ENCODE results near the gene C3orf20.

The C3orf20 gene

DNA sequence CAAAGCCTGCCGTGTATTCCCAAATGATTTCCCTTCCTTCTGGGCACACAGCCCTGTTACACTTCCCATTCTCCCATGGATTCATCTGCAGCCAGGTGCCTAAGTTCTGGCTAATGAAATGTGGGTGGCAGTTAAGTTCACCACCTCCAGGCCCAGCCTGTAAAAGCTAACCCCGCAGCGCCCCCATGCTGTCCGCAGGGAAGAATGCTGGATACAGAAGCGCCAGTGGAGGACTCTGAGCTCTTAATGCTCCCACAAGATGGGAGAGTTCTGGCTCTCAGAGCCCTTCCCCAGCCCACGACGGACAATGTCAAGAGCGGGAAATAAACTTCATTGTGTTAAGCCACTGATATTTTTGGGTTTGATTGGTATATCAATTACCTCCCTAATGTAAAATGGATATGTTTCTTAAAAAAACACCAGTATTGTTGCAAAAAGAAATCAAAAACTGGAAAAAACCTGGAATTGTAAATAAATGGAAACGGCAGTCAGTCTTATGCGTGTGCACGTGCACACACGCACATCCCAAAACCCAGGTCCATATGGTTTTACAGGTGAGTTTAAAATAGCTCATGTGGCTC lies 106.1 kb downstream of the C3orf20 start:
- DNase-seq: no peak

DNA sequence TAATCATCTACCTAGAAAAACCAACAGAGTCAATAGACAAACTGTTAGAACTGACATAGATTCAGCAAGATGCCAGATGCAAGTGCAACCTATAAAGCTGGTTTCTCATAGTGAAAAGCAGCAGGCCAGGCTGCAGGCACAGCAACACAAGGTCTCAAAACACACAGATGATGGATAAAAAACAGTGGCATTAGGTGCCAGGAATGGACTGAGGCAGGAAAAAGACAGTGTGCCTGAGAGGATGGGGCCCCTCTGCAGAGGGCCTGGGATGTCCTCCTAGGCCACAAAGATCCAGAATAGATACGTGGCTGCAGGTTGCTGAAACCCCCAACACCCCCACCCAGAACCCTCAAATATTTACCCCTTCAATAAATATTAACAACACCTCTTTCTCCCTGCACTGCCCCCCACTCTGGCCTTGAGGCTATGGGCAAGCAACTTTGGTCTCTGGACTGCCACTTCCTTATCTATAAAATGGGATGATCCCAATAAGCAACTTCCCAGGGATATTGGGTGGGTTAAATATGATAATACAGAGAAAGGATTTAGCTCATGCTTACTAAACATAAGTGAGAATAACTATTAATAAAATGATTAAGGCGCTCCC lies 108.6 kb downstream of the C3orf20 start:
- DNase-seq: no peak

DNA sequence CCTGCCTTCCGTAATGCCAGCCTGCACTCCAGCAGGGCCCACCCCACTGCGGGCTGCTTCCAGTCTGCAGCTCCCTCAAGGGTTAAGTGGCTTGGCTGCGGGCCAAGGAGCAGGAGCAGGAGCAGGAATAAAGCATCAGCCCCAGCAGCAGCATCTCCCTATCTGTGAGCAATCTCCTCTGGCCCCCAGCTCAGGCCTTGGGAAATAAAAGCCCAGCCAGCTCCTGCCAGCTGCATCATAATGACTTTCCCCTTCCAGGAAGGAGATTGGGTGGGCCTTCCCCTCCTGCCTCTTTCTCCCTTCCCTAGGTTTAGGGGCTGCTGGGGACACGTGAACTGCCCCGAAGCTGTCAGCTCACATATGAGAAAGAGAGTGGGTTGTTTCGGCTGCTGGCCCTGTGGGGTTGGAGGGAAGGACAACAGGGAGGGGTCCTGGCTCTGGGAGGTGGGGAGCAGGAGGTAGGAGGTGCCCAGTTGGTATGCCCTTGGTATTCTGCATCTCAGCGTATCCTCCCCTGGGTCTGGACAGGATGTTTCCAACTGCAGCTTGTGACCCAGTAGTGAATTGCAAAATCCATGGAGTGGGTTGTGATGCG lies 109.2 kb downstream of the C3orf20 start:
- no peak for DNase-seq

DNA sequence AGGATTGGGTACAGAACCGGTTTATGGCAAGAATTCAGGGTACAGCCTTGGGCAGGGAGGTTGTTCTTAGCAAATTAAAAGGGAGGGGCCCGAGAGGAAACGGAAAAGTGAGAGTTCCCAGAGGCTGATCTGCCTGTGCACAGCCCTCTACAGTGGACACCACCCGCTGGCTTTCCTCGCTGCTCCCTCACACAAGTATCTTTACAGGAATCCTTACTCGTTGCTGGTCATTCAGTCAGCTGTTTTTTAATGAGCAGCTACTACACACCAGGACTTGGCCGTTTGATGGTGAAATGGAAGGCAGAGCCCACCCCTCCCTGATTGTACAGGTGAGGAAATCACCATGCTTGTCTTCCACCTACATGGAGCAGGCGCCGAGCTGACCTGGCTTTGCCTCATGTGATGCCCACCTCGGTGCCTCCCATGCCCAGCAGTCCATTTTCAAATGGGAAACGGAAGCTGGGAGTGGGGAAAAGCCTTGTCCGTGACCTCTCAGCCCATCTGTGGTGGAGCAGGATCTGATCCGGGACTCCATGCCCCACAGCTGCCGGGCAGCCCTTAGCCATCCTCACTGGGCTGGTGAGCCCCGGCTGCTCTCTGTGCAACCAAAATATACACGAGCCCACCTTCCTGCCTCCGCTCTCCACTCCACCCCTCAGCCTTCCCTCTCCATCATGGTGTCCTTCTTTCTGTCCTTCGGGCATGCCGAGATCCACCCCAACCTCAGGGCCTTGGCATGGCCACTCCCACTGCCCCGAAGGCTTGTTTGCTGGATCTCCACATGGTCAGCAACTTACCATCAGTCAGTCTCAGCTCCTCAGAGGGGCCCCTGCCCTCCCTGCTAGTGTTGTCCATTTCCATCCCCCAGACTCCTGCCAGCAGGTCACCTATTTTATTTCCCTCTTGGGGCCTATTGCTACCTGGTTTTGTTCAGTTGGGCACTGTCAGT lies 110.5 kb downstream of the C3orf20 start:
- DNase-seq: no peak

DNA sequence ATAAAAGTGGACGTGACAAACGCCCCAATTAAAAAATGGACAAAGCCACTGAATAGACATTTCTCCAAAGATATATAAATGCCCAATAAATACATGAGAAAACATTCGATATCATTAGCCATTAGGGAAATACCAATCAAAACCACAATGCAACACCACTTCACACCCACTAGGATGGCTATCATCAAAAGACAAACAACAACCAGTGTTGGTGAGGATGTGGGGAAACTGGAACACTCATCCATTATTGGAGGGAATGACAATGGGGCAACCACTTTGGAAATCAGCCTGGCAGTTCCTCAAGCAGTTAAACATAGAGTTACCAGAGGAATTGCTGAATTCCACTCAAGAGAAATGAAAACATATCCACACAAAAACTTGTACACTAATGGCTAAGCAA lies 111.4 kb downstream of the C3orf20 start:
- DNase-seq: no peak

DNA sequence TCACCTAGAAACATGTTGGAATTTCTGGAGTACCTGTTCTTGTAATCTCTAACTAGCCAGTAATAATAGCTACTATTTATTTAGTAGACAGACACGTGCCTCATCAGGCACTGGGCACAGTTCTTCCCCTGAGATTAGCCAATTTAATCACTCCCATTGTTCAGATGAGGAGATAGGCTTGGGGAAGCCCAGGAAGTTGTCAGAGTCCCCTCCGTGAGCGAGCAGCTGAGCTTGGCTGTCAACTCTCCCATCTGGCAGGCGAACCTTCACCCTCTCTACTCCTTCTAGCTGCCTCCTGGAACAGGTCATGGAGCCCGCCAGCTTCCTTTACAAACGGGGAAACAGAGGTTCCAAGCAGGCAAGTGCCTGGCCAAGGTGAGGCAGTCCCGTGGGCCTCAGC lies 112.7 kb downstream of the C3orf20 start:
- DNase-seq: no peak

DNA sequence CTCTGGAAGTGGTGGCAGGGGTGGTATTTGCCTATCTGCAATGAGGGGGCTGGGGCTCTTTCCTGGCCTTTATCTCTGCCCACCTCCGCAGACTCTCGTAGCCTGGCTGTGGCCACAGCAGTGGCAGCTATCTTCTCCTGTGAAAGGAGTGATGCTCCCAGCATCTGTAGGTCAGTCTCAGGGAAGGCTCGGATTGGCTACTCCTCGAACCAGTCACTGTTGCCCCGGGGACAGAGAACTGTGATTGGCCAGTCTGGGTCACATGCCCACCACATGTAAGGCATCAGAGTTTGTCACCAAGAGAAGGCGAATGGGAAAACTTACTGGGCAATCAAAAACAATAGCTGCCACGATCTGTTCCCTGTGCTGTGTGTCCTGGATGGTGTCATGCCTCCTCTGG lies 113.7 kb downstream of the C3orf20 start:
- no peak for DNase-seq

DNA sequence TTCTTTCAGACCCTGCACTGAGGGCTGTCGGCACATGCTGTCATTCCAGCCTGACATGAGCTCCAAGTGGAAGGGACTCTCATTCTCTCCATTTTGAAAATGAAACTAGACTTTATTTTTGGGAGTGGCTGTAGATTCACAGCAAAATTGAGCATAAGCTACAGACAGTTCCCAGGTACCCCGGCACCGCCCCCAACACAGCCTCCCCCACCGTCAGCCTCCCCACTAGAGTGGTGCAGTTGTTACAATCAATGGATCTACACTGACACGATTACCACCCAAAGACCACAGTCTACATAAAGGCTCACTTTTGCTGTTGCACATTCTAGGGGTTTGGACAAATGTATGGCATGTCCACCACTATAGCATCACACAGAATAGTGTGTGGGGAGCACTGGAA lies 114.3 kb downstream of the C3orf20 start:
- DNase-seq: no peak

DNA sequence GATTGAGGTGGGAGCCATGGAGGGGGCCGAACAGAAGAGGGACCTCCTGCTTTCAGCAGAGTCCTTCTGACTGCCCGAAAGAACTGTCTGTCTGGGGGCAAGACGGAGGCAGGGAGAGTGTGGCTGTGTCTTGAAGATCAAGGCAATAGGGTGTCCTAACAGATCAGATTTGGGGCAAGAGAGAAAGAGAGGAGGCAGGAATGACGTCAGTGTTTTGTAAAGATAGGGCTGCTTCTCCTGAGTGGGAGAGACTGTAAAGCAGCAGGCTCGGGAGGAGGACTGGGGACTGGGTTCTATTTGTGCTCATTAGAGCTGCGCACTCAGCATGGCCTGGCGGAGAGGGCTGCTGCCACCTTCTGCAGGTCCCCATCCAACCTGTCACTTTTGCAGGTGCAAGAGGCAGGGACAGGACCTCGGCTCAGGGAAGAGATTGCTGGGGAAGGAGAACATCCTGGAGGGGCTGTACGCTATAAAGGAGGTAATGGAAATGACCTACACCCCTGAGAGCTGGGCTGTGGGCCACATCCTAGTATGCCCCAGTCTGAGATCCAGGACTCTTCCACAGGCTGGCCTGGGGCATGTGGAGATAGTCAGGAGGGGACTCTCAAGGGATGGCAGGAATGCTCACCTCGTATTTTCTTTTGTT lies 114.8 kb downstream of the C3orf20 start:
- DNase-seq: no peak

DNA sequence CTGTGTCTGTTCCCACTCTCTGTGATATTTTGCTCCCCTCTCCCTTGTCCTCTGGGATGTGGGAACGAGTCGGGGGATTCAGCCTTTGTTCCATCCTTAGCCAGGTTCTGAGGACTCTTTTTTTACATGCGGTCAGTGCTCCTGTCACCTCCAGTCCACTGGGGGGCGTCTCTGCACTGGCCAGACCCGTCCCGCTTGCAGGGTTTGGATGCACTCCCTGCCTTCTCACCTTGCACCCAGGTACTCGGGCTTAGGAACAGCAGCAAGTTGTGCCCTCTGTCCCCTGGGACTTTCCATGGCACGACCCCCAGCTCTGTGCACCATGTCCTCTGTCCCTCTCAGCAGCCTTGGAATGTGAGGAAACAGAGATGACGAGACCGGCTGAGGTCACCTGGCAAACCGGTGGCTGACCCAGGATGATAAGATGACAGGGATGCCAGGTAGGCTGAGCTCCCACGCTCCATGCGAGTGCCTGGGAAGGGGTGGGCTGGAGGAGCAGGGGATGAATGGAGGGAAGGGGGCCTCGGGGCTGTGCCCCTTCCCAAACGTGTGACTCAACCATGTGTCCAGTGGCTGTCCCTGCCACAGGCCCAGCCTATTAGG lies 116.5 kb downstream of the C3orf20 start:
- DNase-seq: peak; percentile 7

DNA sequence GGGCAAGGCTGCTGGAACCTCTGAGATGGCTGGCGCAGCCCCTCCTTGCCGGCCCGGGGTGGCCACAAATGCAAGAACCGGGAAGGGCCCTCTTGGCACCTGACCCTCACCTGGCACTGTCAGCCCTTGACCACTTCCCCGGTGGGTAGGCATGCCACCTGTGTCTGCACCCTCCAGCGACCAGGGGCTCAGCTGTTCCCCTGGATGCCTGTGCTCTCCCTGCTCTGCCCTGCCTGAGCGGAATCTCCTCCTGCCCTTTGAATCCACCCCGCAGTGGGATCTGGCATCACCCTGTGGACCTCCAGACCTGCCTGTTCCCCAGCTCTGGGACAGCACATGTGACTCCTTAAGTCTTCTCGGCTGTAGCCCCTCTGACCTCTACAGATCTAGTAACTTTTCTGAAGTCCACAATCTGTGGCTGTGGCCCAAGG lies 117.8 kb downstream of the C3orf20 start:
- DNase-seq: no peak

DNA sequence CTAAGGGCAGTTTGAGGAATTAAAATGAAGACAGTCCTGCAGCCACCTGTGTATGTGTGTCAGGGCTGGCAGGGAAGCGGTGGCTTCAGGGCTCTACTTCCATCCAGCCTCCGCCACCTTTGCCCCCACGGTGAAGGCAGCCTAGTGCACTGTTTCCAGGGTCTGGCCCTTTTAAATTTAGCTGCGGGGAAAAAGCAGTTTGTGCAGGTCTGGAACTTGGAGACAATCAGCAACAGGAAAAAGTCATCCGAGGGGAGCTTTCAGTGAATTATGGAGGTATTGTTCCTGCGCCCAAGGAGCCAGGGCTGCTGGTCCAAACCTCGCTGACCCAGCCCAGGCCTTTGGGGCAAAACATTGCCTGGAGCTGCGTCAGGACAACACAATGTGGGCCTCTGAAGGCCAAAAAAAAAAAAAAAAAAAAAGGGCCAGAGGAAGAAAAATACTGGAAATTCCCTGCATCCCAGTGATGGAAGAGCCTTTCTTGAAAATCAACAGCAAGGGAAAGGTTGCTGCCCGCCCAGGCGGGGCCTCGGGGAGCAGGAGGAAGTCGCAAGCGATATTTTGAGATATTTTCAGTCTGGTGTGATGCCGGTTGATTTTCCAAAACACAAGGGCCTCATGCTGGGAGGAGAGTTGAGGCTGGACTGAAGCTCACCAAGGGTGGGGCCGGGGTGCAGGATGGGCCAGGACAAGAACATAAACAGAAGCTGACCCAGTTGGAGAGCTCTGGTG lies 118.4 kb downstream of the C3orf20 start:
- no peak for DNase-seq

DNA sequence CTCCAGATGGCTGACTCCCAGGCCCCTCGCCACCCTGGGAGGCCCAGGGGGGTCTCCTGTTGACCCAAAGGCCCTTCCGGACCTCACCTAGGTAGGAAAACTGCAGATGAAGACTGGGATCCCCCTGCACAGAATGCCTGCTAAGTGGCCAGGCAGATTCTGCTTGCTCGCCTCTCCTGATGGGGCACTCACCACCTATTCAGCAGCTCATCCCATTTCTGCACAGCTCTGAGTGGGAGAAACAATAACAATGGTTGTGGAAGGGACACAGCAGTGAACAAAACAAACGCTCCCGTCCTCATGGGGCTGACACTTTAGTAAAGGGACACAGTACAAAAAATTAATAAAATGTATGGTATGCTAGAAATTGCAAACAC lies 118.9 kb downstream of the C3orf20 start:
- no peak for DNase-seq

DNA sequence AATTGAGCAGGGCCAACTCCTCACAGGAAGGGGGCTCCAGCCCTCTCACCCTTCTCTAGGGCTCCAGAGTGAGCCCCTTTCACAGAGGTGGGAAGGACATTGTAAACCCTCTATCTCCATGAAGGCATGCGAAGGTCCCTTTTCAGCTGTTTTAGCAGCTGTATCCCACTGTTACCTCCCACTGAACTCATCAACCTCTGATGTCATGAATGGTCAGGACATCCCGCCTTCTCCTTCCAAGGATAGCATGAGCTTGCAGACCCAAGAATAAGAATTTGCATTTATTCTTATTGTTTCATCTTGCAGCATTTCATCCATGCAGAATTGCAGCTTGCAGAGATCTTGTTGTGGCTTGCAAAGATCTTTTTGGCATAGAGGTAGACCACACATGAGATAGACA lies 119.5 kb downstream of the C3orf20 start:
- no peak for DNase-seq

DNA sequence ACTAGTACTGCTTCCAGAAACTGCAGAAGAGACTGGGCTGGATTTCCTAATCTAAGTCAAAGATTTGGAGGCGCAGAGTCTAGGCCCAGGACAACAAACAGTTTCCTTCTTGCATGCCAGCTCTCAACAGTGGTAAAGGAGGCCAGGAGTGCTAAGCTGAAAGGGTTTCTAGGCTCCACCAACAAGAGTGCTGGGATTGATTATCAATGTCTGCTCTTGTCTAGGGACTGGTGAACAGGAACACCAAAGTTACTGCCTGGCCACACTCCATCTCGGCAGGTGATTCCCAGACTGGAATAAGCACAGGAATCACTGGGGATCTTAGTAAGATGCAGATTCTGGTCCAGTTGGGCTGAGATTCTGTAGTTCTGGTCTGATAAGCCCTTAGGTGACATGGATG lies 121.1 kb downstream of the C3orf20 start:
- DNase-seq: no peak

DNA sequence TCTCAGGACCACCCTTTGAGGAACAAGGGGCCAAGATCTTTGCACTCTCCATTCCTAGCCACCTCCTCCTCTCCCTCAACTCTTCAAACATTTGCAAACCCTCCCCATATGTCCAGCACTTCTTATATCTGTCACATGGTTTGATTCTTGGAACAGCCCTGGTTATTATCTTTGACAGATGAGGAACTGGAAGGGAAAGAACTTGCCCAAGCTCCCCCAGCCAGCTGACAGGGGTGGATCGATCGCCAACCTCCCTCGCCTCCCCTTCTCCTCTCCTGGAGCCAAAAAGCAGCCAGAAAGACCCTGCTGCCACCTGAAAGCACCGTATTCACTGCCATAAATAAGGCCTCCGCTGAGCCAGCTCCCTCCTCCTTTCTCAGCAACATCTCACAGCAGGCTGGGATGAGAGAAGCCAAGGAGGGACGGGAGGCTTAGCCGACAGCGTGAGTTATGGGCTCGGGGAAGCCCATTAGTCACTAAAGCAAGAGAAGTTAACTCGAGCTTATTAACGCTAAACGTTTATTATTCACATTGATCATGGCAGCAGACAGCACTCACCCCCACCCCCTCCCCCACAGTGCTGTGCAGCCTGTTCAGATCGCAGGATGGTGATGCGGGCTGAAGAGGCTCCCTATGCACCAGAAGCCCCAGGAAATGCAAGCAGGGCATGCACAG lies 121.6 kb downstream of the C3orf20 start:
- no peak for DNase-seq

DNA sequence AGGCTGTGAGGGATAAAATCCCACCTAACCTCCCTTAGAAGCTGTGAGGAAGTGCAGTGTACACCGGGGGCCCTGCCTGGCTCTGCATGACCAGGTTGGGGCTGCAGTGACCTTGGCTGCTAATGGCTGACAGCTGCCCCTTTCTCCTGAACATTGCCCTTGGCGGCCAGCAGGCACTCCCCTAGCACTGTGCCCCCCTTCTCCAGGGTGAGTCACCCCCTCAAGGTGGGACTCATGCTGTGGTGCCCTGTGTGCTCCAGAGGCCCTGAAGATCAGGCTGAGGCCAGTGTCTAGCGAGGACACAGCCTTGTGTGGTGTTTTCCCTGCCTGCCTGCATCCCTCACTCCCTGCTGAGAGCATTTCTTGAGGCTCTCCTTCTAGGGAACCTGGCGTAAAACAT lies 122.8 kb downstream of the C3orf20 start:
- no peak for DNase-seq

DNA sequence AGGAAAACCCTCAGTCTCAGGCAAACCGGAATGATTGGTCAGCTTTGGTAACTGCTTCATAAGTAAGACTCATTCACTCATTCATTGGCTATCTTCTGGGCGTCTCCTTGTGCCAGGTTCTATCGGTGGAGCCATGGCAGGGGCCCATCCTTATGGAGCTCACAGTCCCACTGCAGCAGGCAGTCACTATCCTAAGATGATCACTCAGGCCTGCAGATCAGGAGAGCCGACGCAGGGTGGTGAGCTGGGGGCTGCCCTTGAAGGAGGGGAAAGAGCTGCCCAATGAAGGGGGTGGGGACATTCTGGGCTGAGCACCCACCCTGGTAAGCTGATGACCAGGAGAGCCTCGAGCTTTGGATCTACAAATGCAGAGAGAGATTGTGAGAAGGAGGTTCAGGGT lies 123.3 kb downstream of the C3orf20 start:
- no peak for DNase-seq

DNA sequence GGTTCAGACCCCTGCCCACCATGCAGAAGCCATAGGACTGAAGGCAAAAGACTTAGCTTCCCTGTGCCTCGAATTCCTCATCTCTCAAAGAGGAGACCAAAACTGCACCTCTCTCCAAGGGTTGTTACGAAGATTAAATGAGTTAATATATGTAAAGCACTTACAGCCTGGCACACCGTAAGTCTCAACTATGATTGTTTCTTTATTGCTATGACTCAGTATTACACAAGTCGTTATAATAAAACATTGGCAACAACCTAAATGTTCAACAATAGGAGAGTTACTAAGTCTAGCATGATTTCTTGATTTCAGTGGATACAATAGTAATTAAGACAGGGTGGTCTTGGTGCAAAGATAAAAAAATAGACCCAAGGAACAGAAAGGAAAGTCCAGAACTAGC lies 124.2 kb downstream of the C3orf20 start:
- DNase-seq: no peak

DNA sequence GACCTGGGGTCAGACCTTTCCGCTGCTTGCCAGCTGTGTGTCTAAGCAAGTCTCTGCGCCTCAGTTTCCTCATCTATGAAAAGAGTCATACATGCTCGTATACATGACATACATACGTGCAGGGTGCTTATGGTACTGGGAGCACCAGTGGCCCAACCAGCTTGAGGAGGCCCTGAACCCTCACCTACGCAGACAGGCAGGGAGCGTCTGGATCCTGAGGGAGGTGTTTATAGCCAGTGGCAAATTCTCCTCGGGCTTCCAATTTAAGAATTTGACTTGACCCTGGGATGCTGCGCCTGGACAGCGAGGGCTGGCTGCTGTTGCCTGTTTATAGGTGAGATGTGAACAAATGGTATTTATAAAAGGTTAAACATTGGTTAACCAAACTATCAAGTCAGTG lies 126.1 kb downstream of the C3orf20 start:
- DNase-seq: no peak

DNA sequence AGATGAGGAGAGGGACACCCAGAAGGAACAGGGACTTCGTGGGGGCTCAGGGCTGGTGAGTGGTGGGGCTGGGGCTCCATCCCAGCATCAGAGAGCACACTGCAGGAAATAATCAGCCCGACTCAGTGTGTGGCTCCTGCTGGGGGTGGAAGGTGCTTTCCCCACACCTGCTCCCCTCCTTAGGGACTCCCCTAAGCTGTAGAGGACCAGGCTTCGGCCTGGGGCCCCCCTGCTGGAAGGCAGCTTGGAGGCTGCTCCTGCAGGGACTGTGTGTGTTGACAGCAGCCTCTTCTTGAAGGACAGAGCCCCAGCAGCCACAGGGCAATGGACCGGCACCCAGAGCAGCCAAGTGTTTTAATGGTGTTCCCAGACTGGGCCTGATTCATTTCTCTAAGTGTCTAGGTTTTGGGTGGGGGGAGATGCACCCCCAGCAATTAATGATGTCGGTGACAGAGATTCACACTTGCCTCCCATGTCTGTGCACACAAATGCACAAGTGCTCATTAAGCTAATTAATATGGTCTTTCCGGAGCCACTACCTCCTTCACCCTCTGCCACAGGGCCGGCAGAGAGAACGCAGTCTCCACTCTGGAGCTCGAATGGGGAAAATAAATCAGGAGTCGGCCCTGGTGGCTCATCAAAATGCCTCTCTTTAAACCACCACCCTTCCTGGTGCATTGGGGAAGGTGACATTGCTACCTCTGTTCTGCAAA lies 126.9 kb downstream of the C3orf20 start:
- DNase-seq: no peak
